ENCODE results near the gene IFNA5.
A peak's percentile ranks its signal among the peaks of the same experiment; 100 is the strongest.

Gene IFNA5

DNA sequence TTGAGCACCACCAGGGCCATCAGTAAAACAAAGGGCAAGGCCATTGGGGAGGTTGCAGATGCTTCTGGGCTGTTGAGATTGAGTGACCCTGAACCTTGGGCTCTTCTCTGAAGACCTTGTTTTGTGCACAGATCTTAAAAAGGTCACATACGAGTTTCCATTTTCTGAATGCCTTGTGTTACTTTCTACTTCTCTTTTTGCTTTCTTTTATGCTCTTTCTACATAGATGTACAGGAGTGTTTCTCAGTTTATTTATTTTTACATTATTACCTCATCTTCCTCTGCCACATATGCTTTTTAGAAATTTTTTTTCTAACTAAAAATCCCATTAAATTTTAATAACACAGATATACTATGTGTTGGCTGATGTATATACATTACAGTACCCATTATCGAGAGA, at the start of gene IFNA5:
IFNA5 (minus strand) TSS at position 101 of the 400 bp plus-strand sequence; CDS start at position 44, 57 bp downstream.
- DNase-seq (ENCODE audit: low read depth) = no peak

DNA sequence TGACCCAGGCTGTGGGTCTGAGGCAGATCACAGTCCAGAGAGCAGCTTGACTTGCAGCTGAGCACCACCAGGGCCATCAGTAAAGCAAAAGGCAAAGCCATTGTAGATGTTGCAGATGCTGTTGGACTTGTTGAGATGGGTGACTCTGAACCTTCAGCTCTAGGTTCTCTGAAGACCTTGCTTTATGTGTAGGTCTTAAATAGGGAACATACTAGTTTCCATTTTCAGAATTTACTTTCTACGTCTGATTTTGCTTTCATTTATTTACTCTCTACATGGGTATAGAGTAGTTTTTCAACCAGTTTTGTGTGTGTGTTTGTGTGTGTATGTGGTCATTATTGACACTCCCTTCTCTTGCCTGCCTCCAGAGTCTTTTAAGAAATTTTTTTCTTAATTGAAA, 45.7 kb upstream of the IFNA5 start, which contains the start of gene IFNA6:
IFNA6 (minus strand) TSS at position 101 of the 400 bp plus-strand sequence; CDS start at position 101, 0 bp downstream.
- no peak for DNase-seq (ENCODE audit: low read depth)

GRCh38 chr9:21348430-21348970, 43.4 kb upstream of the IFNA5 start:
- no peak for DNase-seq (ENCODE audit: low read depth)

GRCh38 chr9:21340735-21341134, 35.6 kb upstream of the IFNA5 start:
- no peak for DNase-seq (ENCODE audit: low read depth)

- DNase-seq (ENCODE audit: low read depth) = no peak
Measured at GRCh38 chr9:21336457-21336856, 31.3 kb upstream of the IFNA5 start.

GRCh38 chr9:21334701-21335632, 29.9 kb upstream of the IFNA5 start, which contains the start of gene KLHL9:
Gene KLHL9 (minus strand): TSS chr9:21335404. CDS start chr9:21334859, 545 bp downstream.
- DNase-seq (ENCODE audit: low read depth) = peak; percentile 52

GRCh38 chr9:21333226-21333625, 28.1 kb upstream of the IFNA5 start:
- no peak for DNase-seq (ENCODE audit: low read depth)

DNA sequence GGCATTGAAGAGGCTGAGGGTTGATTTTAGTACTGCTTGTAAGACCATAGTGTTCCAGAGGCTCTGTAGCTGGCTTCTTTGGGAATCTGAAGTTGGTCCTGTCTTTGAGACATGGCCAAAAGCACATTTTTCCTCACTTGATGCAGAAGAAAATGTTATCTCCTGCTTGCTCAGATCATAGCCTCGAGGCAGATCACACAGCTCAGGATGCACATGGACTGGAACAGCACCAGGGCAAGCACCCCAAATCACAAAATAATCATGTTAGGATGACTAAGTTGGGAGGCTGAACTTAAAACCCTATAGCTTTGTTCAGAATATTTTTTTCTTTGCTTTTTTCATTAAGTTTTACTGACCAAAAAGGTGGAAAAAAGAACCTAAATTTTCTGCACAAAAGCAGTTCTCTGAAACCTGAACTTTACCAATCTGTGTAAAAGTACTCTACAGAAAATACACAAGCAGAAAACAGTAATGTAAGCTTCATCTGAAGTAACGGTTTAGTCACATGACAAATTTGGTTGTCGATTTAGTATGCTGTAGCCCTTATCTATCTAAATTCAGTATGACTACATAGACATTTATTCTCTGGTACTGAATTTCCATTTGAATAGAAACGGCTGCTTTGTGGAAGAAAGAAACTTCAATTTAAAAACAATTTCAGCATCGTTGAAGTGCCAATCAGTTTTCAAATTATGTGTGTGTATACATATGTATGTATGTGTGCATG, 26.7 kb upstream of the IFNA5 start:
- no peak for DNase-seq (ENCODE audit: low read depth)

GRCh38 chr9:21326526-21327139, 21.5 kb upstream of the IFNA5 start:
- no peak for DNase-seq (ENCODE audit: low read depth)

GRCh38 chr9:21324047-21324446, 18.9 kb upstream of the IFNA5 start:
- no peak for DNase-seq (ENCODE audit: low read depth)

DNA sequence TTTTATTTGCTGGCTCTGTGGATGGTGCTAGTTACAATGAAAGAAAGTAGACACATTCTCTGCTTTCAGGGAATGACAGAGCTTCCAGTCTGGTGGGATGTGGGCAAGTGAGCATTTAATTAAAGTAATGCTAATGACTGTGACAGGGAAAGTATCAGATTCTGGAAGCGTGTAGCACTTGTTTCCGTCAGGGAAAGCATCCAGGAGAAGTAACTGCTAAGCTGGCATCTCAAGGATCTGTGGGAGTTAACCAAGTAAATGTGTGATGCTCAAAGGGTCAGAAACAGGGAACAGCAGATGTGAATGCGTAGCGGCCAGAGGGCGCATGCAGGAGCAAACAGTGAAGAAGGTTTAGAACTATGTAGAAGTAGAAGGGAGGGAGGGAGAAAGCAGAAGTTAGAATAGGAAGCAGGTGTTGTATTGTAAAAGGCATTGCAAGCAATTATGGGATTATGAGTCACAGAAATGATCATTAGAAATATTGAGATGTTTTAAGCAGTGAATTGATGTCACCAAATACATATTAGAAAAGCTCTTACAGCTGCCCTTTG, 17.9 kb upstream of the IFNA5 start:
- no peak for DNase-seq (ENCODE audit: low read depth)

GRCh38 chr9:21320465-21320864, 15.4 kb upstream of the IFNA5 start:
- no peak for DNase-seq (ENCODE audit: low read depth)

DNA sequence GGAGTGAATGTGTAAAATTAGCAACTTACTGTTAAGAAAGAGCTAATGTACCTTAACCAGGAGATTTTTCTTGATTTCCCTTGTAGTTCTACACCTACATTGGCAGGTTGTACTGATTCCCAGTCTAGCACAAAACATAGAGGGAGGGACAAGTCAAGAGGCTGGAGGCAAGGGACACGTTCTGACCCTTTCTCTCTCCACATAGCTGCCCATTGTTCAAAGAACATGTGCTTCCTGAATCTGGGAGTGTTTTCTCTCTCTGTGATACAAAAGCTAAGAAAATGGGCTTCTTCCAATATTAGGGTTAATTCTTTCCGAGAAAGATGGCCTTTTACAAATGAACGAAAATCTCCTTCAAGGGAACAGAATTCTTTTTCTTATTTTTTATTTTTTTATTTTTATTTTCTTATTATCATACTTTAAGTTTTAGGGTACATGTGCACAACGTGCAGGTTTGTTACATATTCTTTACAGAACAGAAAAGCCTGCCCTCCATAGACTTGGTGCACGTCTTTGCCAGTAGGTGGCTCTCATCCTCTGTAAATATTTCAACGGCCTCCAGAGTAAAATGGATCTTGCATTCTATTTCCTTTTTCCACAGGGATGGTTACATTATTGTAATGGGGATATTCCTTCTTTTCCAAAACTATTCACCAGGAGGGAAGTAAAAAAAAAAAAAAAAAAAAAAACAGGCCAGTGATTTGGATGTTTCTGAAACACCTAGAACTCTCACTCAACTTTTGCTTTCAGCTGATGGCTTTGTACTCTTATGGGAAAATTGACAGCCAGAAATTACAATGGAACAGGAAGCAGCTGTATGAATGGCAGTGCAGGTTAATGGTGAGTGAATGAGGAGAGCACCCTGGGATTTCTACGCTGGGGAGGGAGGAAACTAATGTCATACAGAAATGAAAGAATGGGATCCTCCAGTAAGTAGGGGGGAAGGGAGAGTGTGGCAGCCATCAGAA, 13.1 kb upstream of the IFNA5 start:
- no peak for DNase-seq (ENCODE audit: low read depth)

DNA sequence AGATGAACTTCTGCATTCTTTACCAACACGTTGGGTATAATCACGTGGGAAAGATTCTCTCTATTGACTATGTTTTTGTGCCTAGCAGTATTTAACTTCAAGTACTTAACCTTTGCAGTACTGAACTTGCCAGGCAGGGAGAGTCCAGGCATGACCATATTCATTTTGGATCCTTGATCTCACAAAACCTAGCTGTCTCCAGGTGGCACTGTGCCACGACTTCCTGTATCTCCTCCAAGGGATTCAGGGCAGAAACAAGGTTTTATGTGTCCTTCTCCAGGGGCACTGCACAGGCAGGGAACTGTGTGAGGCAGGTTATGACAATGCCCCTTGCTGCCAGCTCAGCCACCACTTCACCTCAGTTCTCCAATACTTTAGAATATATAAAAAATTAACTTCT, 11.7 kb upstream of the IFNA5 start:
- no peak for DNase-seq (ENCODE audit: low read depth)

DNA sequence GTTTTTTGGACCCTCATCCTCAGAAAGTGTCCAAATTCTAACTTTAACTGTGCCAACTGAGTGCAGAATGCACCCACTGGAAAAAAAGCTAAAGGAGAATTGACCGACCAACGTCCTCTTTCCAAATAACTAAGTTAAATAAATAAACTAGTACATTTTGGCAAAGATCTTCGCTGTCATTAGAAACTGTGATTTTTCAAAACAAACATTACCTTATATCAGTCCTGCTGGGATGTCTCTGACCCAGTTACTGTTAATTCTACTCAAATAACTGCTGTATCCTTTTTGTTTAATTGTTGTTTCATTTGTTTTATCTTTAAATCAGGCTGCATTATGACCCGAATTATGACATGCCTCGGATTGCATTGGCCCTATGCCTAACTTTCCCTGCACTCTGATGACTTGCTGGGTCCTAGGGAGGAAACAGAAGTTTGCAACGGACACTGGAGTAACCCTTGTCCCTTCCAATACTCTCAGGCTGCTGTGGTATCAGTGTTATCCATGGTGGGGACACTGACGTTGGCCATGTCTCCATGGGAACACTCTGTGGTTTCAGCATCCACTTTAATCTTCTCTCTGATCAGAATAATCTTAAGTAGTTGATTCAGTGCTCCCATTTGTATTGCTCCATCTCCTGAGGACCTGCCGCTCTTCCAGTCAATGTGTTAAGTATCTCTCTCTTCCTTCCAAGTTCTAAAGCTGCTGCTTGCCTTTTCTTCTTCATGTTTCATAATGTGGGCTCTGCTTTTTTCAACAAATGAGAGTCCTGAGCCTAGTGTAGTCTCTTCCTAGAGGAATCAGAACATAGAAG, 11.1 kb upstream of the IFNA5 start:
- no peak for DNase-seq (ENCODE audit: low read depth)

GRCh38 chr9:21314152-21314551, 9.0 kb upstream of the IFNA5 start:
- no peak for DNase-seq (ENCODE audit: low read depth)

DNA sequence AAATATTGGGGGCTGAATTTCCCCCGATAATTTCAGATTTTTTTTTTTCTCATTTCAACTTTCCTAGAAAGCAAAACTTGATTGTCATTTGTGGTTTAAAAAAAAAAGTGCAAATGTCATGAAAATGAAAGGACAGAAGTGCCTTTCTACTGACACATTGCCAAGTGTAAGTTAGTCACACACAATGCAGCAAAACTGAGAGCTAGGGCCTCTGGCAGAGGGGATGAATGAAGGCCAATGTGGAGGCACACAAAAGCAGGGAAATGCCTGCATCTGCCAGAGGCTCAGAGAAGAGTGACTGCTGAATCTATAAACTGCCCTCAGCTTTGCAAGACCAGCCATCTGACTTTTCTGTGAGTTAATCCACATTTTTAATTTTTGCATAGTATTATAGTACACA, 6.8 kb upstream of the IFNA5 start:
- DNase-seq (ENCODE audit: low read depth) = no peak

DNA sequence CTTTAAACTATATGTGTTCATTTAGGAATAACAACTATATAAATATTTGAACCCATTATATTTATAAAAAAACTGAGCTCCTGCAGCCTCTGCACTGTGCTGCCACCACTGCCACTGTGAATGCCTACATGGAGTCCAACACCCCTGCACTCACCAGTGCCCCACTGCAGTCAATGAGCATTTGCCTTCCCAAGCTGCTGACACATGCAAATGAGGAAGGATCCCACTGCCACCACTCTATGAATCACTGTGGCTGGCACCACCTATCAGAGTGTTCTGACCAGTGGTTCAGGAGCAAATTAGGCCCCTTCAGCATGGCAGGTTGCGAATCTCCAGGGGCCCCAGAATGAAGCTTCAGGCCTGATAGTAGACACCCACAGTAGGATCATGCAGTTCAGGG, 9.1 kb downstream of the IFNA5 start:
- no peak for DNase-seq (ENCODE audit: low read depth)

DNA sequence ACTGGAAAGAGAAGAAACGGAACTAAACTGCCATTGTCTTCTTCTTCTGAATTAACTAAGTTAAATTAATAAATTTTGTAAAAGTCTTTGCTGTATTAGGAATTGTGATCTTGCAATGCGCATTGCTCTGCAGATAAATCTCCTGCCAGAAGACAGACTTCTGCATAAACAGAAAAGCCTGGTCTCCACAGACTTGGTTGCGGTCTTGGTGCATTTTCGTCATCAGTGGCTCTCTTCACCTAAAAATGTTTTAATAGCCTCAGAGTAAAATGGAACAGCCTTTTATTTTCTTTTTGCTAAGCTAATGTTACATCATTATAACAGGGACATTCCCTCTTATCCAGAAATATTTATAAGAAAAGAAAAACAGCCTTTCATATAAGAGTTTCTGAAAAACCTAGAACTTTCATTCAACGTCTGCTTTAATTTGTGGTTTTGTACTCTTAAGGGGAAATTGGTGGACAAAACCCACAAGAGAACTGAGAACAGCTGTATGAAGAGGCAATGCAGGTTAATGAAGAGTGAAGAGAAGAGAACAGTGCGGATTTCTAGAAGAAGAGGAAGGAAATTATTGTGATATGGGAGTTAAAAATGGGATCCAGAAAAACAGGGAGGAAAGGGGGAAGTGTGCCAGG, 10.1 kb downstream of the IFNA5 start:
- DNase-seq (ENCODE audit: low read depth) = no peak

All from HS-27A (cell line).